GM12878 (cell line): Measurements from ENCODE around the gene NTN1.

Source experiments
- CBX5 ChIP-seq: sonication (generic); IDR thresholded peaks from 2 replicates; pipeline ENCODE4 v1.6.1; 2016; ENCODE audit warnings: low read depth, moderate library complexity, mild to moderate bottlenecking, inconsistent platforms
- CHD4 ChIP-seq: fragments of 200-600 bp; sonication (generic); IDR thresholded peaks from 2 replicates; pipeline ENCODE4 v1.6.1; 2016; ENCODE audit warnings: mild to moderate bottlenecking
- EZH2 ChIP-seq: IDR thresholded peaks from 2 replicates; pipeline ENCODE4 v1.6.1; 2012; ENCODE audit warnings: low read depth, mild to moderate bottlenecking, control low read depth, inconsistent platforms, low read length, borderline replicate concordance; ENCODE audit not compliant: control insufficient read depth
- IRF4 ChIP-seq: IDR thresholded peaks from 2 replicates; pipeline ENCODE4 v1.6.1; 2011; ENCODE audit warnings: low read depth, low read length
- MYC ChIP-seq: IDR thresholded peaks from 2 replicates; pipeline ENCODE4 v1.6.1; 2011; ENCODE audit warnings: mild to moderate bottlenecking, low read length, moderate library complexity, inconsistent platforms; ENCODE audit not compliant: insufficient read depth, insufficient replicate concordance, insufficient read length, severe bottlenecking
- PBX3 ChIP-seq: IDR thresholded peaks from 2 replicates; pipeline ENCODE4 v1.6.1; 2011; ENCODE audit warnings: mild to moderate bottlenecking, low read depth, low read length, moderate library complexity; ENCODE audit not compliant: insufficient replicate concordance
- POLR2A ChIP-seq: IDR thresholded peaks from 2 replicates; pipeline ENCODE4 v1.6.1; 2011; ENCODE audit warnings: low read depth, mild to moderate bottlenecking, low read length
- TF ChIP-seq, protein P1 (sequence below), 3 experiments: IDR thresholded peaks in 2 of 3; conservative IDR thresholded peaks in 1 of 3; 2 replicates each; pipeline ENCODE4 v1.5.1; 2011; ENCODE audit warnings: low read depth in 3 of 3, low read length in 3 of 3, mild to moderate bottlenecking in 3 of 3, control low read depth in 2 of 3, moderate library complexity in 2 of 3, inconsistent platforms in 1 of 3, mixed read lengths in 1 of 3; ENCODE audit not compliant: control insufficient read depth in 2 of 3, insufficient read depth in 1 of 3; ENCODE audit errors: extremely low read depth in 1 of 3

GRCh38 chr17:9016941-9017552 is 4.3 kb upstream of the NTN1 start:
- no peak for TF ChIP-seq IRF4
- TF ChIP-seq, protein P1, sequence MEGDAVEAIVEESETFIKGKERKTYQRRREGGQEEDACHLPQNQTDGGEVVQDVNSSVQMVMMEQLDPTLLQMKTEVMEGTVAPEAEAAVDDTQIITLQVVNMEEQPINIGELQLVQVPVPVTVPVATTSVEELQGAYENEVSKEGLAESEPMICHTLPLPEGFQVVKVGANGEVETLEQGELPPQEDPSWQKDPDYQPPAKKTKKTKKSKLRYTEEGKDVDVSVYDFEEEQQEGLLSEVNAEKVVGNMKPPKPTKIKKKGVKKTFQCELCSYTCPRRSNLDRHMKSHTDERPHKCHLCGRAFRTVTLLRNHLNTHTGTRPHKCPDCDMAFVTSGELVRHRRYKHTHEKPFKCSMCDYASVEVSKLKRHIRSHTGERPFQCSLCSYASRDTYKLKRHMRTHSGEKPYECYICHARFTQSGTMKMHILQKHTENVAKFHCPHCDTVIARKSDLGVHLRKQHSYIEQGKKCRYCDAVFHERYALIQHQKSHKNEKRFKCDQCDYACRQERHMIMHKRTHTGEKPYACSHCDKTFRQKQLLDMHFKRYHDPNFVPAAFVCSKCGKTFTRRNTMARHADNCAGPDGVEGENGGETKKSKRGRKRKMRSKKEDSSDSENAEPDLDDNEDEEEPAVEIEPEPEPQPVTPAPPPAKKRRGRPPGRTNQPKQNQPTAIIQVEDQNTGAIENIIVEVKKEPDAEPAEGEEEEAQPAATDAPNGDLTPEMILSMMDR (IDR thresholded peaks at IDR 0.05 in 2 of 3, conservative IDR thresholded peaks at IDR 0.05 in 1 of 3; ENCODE audit: control insufficient read depth in 2 of 3, extremely low read depth in 1 of 3, insufficient read depth in 1 of 3, low read depth in 3 of 3, low read length in 3 of 3) = no peak
- no peak for TF ChIP-seq CHD4
- no peak for TF ChIP-seq EZH2
- no peak for TF ChIP-seq CBX5
- TF ChIP-seq MYC = no peak
- TF ChIP-seq PBX3 = no peak
- TF ChIP-seq POLR2A = no peak
